GDM1 (cell line): ENCODE data around the gene NR4A1.

ENCODE experiments used
- DNase-seq: peaks from one replicate; lab custom pipeline; 2025; lab: John Stamatoyannopoulos, UW

NR4A1 gene

DNA sequence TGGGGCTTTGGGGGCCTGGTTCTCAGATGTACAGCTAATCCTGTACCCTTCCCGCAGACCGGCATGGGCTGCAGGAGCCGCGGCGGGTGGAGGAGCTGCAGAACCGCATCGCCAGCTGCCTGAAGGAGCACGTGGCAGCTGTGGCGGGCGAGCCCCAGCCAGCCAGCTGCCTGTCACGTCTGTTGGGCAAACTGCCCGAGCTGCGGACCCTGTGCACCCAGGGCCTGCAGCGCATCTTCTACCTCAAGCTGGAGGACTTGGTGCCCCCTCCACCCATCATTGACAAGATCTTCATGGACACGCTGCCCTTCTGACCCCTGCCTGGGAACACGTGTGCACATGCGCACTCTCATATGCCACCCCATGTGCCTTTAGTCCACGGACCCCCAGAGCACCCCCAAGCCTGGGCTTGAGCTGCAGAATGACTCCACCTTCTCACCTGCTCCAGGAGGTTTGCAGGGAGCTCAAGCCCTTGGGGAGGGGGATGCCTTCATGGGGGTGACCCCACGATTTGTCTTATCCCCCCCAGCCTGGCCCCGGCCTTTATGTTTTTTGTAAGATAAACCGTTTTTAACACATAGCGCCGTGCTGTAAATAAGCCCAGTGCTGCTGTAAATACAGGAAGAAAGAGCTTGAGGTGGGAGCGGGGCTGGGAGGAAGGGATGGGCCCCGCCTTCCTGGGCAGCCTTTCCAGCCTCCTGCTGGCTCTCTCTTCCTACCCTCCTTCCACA, 7.6 kb downstream of the NR4A1 start:
- no peak for DNase-seq

DNA sequence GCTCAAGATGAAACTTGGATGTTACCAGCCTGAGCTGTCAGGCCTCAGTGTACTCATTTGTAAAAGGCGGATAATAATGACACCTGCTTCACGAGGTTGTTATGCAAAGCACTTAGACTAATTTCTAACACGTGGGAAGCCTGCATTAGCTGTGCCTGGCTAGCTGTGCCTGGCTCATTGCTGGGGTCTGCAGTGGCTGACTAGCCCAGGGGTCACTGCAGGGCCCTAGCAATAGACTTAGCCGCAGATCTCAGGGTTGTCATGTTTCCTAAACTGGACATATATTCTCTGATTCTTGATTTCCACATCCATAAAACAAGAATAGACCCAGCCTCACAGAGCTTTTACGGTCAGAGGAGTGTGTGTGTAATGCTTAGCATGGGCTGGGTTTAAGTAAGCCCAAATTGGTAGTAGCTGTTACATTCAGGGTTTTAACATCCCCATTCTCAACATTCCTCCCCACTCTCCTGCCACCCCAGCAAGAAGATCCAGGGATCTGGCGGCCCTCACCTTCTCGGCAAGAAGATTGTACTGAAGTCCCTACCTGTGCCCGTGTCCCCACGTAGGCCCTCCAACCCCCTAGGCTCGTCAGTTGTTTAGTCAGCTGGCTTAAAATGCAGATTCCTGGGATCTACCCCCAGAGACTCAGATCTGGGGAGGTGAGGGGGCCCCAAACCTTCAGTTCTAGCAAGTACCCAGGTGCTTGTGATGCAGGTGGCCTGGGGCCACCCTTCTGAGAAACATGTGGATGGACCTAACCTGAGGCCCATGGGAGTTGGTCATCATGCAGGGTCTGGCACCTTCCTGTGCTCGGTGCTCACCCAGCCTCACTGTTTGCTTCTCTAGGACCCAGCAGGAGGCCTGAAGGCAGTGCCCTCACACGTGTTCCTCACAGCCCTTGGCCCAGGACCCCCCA, 8.6 kb downstream of the NR4A1 start:
- DNase-seq, result no peak

- DNase-seq, result no peak
Observed at GRCh38 chr12:52060498-52061177, 9.4 kb downstream of the NR4A1 start.

DNA sequence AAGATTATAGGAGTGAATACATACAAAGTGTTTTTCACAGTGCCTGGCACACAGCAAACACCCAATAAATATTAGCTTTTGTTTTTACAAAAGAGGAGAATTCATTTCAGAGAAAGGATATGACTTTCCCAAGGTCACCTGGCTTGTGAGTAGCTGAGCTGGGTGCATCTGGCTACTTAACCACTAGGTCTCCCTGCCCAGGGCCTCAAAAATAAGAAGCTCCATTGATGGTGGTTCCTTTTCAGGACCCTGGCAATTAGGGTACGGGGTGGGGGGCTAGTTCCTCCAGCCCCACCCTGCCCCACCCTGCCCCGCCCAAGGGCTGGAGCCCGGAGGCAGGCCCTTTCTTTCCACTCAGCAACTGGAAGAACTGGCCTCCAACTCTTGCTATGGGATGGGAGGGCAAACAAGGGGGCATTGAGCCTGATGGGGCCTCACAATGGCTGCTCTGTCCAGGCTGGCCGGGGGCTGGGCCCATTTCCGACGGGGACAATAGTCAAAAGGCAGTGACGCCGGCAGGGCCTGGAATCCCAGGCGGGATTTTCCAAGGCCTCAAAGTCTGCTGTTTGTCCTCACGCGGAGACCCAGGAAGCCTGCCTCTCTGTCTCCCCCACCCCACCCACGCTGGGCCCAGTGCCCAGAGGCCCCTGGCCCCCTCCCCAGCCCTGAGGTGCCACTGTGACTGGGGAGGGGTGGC, 10.4 kb downstream of the NR4A1 start:
- DNase-seq, result no peak

DNA sequence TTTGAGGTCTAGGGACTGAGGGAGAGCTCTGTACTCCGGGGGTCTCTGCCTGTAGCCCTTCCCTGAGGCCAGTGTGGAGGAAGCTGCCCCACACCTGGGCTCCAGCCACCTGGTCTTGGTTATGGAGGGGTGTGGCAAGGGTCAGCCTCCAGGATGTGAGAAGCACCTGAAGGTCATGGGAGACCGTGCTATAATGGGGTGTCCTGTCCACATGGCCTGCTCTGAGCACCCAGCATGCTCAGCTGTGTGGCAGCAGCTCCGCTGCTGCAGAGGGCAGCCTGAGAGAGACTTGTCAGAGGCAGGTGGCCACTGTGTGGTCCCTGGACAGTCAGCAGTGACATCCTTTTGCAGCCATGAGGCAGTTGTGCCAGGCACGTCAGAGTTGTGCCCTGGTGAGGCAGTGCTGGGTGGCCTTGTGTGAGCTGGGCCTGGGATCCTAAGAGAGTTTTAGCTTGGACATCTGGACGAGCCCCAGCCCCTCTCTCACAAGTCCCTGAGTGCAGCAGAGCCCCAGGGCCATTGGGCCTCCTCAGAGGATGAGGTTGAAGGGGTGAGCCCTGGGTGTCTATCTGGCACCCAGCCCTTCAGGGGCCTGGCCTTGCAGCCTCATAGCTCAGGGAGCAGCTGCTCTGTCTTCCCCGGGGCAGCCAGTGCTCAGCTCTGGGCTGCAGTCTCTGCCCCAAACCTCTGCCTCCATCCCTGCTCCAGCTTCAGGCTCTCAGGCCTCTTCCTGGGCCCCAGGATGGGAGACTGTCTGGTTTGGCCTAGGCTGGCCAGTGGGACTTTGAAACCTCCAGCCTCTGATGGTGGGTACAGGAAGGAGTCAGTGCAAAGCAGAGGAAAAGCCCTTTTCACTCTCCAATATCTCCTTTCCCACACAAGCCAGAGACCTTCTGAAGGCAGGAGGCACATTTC, 11.2 kb downstream of the NR4A1 start:
- no peak for DNase-seq

- DNase-seq, result no peak
Observed at GRCh38 chr12:52063082-52063924, 12.1 kb downstream of the NR4A1 start.

GRCh38 chr12:52063981-52064649, 12.9 kb downstream of the NR4A1 start:
- no peak for DNase-seq

DNA sequence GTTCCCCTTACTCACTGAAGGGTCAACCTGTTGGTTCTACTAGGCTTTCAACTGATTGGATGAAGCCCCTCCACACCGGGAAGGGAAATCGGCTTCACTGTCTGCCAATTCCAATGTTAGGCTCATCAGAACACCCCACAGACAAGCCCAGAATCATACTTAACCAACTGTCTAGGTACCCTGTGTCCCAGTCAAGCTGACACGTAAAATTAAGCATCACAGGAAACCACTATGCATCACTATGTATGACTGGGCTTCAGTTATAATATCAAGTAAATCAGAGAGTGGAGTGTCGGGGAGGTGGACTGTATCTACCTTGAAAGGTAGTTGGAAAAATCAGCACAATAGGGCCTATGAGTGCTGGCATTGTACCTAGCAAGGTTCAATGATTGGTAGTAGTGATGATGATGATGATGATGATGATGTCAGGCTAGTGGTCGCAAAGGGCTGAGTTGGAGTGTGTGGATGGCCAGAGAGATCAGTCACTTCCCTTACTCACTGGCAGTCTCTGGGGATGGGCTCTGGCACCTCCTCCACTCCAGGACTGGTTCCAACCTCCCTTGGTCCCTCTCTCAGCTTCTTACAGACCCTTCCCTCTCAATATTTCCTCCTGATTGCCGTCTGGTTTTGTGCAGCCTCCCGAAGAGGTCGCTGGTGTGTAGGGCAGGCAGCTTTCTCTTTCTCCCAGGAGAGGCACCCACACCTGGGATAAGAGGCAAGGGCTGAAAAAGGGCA, 15.3 kb downstream of the NR4A1 start:
- DNase-seq, result no peak

GRCh38 chr12:52067081-52067374, 15.8 kb downstream of the NR4A1 start:
- DNase-seq, result no peak

GRCh38 chr12:52069327-52070184, 18.3 kb downstream of the NR4A1 start, which contains the start of gene ATG101:
Gene ATG101, plus strand, starts transcription at chr12:52069978. Its CDS starts 3,673 bp downstream, at chr12:52073651.
- peak; percentile 83 for DNase-seq

DNA sequence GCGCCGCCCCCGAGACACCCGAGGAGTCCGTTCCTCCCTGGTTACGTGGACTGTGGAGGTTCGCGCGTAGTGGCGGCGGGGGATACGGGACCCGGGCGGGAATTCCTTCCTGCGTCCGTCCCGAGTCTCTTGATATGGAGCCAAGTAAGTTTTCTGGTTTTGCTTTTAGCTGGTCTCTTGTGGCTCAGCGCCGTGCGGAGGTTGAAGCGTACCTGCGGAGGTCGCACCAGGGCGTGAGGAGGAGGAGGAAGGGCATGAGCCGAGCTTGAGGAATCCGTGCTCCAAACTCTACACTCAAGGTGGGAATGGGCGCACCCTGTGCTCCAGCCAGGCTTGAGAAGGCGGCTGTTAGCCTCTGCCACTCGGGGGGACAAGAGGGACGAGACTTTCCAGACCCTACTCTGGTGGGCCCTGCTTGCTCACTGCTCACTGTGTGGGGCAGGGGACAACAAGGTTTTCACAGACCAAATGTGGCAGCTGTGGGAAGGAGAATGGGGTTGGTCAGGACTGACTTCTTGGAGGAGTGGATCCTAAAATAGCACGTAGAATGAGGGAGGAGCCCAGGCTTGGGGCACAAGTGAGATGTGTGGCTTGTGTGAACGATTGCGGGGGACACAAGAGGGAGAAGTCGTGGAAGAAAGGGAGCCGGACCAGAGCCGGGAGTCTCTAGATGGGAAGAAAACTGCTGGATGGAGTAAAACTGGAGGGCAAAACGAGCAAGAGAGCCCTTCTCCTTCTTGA, 19.1 kb downstream of the NR4A1 start:
- DNase-seq, result no peak

DNA sequence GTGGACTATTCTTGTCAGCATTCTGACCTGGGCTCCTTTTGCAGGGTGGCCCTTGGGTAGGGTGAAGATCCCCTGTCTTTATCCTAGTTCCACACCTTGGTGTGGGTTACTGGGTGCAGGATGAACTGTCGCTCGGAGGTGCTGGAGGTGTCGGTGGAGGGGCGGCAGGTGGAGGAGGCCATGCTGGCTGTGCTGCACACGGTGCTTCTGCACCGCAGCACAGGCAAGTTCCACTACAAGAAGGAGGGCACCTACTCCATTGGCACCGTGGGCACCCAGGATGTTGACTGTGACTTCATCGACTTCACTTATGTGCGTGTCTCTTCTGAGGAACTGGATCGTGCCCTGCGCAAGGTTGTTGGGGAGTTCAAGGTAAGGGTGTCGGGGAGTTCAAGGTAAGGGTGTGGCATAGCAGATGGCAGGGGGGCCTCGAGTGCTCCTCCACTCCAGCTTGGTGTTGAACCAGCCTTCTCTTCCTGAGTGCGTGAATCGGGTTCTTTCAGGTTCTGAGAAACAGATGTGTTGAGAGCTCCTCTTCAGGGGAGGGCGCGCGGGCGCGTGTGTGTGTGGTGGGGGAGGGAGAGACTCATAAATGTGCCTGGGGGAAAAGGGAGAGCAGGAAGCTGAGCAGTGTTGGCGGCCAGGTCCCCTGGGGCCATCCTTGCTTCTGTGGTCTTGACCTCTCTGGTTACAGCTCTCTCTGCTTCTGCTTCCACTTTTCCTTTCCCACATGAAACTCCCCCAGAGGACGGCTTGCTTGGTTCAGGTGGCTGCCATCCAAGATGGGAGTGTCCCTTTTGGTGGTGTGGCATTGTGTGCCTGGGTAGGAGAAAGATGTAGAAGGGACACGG, 22.5 kb downstream of the NR4A1 start:
- DNase-seq, result no peak

- no peak for DNase-seq
Observed at GRCh38 chr12:52074971-52075724, 23.9 kb downstream of the NR4A1 start.

- no peak for DNase-seq
Observed at GRCh38 chr12:52076811-52077210, 25.6 kb downstream of the NR4A1 start.

- no peak for DNase-seq
Observed at GRCh38 chr12:52078276-52078675, 27.0 kb downstream of the NR4A1 start.
